GM10847 (cell line): ENCODE data around the gene ADAM33.

Source experiments
- POLR2A ChIP-seq: IDR thresholded peaks from 2 replicates; pipeline ENCODE4 v1.6.1; 2011; ENCODE audit not compliant: insufficient read length; ENCODE audit errors: extremely low read depth

Gene ADAM33

DNA sequence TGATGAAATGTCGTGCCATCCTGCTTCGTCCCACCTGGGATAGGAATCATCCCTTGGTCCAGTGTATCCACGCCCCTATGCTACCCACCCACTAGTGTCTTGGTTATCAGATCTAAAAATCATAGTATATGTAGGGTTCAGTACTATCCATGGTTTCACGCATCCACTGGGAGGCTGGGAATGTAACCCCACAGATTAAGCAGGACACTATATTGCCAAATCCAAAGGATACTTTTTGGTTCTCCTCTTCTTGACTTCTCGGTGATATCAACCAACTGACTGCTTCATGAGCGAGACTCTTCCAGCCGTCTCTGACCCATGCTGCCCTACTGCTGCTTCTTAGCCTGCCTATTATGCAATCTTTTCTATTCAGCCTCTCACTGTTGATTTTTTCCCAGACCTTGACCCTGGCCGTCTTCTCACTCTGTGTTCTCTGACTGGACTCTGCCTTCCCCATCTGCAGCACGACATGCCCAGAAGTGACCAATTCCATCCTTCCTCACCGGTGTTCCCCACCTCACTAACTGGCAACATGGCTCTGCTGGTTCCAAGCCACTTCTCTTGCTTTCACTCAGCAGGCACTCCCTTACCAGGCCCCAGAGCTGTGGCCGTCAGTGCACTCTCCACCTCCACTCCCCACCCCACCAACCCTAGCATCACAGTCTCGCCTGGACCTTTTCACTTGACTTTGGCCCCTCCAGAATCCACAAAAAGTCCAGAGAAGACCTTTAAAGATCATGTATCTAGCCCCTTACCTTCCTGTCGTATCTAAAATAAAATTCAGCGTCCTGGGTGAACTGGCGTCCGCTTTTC is 53.1 kb downstream of the ADAM33 start:
- TF ChIP-seq POLR2A, result no peak

DNA sequence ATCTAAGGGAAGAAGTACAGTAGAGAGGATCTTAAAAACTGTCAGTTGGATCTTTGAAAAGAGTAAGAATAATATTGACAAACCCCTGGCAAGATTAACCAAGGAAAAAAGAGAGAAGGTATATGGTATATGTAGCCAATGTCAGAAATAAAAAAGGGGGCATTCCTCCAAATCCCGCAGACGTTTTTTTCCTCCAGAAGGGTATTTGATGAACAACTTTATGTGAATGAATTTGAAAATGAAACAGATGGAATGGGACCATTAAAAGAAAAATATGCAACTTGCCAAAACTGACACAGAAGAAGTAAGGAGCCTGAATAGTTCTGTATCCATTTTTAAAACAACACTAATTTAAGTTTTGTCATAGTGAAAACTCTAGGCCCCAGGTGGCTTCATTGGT is 54.3 kb downstream of the ADAM33 start:
- no peak for TF ChIP-seq POLR2A

DNA sequence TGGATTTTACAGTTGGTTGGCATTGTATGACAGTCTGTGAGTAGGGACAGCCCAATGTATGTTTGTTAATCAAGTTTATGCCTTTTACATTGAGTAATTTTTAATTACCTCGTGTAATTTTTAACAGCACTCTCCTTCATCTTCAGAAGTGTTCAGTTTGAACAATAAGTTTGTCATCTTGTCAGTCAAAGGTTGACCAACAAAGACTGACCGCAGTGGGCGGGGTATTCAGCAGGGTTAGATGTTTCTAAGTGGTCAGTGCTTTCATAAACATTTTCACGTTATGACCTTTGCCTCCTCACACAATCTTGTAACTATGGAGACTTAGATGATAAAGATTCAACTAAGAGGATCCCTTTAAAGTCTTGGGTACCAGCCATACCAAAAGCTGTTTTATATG is 59.4 kb downstream of the ADAM33 start:
- no peak for TF ChIP-seq POLR2A

DNA sequence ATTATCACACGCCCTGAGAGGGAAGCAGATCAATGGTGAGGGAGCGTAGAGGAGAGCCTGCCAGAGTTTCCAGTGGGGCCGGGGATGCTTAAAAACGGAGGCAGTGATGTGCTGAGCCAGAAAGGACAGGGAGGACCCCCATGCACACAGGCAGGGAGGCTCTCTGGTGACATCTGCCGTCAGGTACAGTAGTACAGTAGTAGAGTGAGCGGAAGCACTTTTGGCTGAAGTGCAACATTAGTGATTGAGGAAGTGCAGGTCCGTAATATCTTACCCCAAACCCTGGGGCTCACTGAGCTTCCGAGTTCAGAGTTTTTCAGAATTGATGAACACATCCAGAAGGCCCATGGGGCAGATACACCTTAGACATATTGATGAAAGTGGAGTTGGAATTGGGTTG is 60.7 kb downstream of the ADAM33 start:
- no peak for TF ChIP-seq POLR2A
